Hematopoietic multipotent progenitor cell treated with erythropoietin and hydrocortisone succinate and interleukin-3 and kit ligand, for 6 days (in vitro differentiated cells): ENCODE data around the gene CAMTA1.

Experiments
- DNase-seq: peaks from one replicate; pipeline ENCODE4 v3.0.0-alpha.2; 2015

Gene CAMTA1

GRCh38 chr1:7427605-7428300 is 642.5 kb downstream of the CAMTA1 start:
- DNase-seq = no peak

- no peak for DNase-seq
These were observed 644.0 kb downstream of the CAMTA1 start for GRCh38 chr1:7429290-7429689.

- DNase-seq = no peak
These were observed 644.9 kb downstream of the CAMTA1 start for GRCh38 chr1:7430047-7430608.

GRCh38 chr1:7430691-7431090 is 645.4 kb downstream of the CAMTA1 start:
- DNase-seq = no peak

GRCh38 chr1:7432102-7432899 is 647.0 kb downstream of the CAMTA1 start:
- DNase-seq = no peak

- no peak for DNase-seq
These were observed 647.7 kb downstream of the CAMTA1 start for GRCh38 chr1:7432900-7433380.

GRCh38 chr1:7434566-7434965 is 649.3 kb downstream of the CAMTA1 start:
- no peak for DNase-seq

GRCh38 chr1:7435276-7436055 is 650.2 kb downstream of the CAMTA1 start:
- DNase-seq = no peak

GRCh38 chr1:7436056-7437005 is 651.1 kb downstream of the CAMTA1 start:
- no peak for DNase-seq

- DNase-seq = no peak
These were observed 651.8 kb downstream of the CAMTA1 start for GRCh38 chr1:7437036-7437435.

GRCh38 chr1:7437608-7438395 is 652.5 kb downstream of the CAMTA1 start:
- no peak for DNase-seq

GRCh38 chr1:7438396-7438785 is 653.1 kb downstream of the CAMTA1 start:
- no peak for DNase-seq

GRCh38 chr1:7438921-7439655 is 653.8 kb downstream of the CAMTA1 start:
- DNase-seq = no peak

- DNase-seq = no peak
These were observed 654.9 kb downstream of the CAMTA1 start for GRCh38 chr1:7440154-7440553.

- no peak for DNase-seq
These were observed 656.0 kb downstream of the CAMTA1 start for GRCh38 chr1:7441143-7441841.

GRCh38 chr1:7442036-7442435 is 656.8 kb downstream of the CAMTA1 start:
- DNase-seq = no peak

GRCh38 chr1:7442918-7443317 is 657.7 kb downstream of the CAMTA1 start:
- DNase-seq = no peak

GRCh38 chr1:7444363-7444762 is 659.1 kb downstream of the CAMTA1 start:
- DNase-seq = no peak

GRCh38 chr1:7447093-7447492 is 661.8 kb downstream of the CAMTA1 start:
- DNase-seq = no peak

GRCh38 chr1:7447736-7448135 is 662.5 kb downstream of the CAMTA1 start:
- no peak for DNase-seq
